Osteoblast (primary cell): Measurements from ENCODE around the gene DENND2A. TPM values are rescaled to one million over a fixed set of nuclear protein-coding genes. Genes with fewer than 3 reads are reported as not detected.
"Not testable (repeated sequence)": the region's sequence is repeated elsewhere in the genome, so short reads cannot be mapped to it uniquely, and the experiment has no call there.

Source experiments
- DNase-seq: peaks from one replicate; pipeline ENCODE4 v3.0.0; 2011; ENCODE audit warnings: low spot score, mixed read lengths; ENCODE audit not compliant: insufficient read length; ENCODE audit errors: missing footprints
- H2AFZ ChIP-seq: 2 replicates; pipeline ENCODE4 v1.6.0; 2011; ENCODE audit warnings: mild to moderate bottlenecking, low read length
- H3K27ac ChIP-seq: 2 replicates; pipeline ENCODE4 v1.5.1; 2011; ENCODE audit warnings: mild to moderate bottlenecking, low read depth, low read length, moderate library complexity
- H3K27me3 ChIP-seq: 2 replicates; pipeline ENCODE4 v1.6.0; 2012; ENCODE audit warnings: mild to moderate bottlenecking, control low read depth, inconsistent platforms, low read length, moderate library complexity; ENCODE audit not compliant: insufficient read depth
- H3K36me3 ChIP-seq: 2 replicates; pipeline ENCODE4 v1.5.1; 2011; ENCODE audit warnings: mild to moderate bottlenecking, low read length, control low read depth, moderate library complexity; ENCODE audit not compliant: insufficient read depth
- H3K4me1 ChIP-seq: 2 replicates; pipeline ENCODE4 v1.5.1; 2011; ENCODE audit warnings: mild to moderate bottlenecking, low read length, control low read depth, moderate library complexity; ENCODE audit not compliant: insufficient read depth
- H3K4me2 ChIP-seq: 2 replicates; pipeline ENCODE4 v1.6.0; 2011; ENCODE audit warnings: mild to moderate bottlenecking, low read length; ENCODE audit not compliant: insufficient read depth
- H3K4me3 ChIP-seq: fragments of 200-600 bp; sonication (generic); 3 replicates; pipeline ENCODE4 v1.5.1; 2012; ENCODE audit warnings: mild to moderate bottlenecking, low read length, inconsistent platforms; ENCODE audit not compliant: insufficient read depth
- H3K79me2 ChIP-seq: 2 replicates; pipeline ENCODE4 v1.6.0; 2012; ENCODE audit warnings: mild to moderate bottlenecking, low read length, control low read depth, inconsistent platforms; ENCODE audit not compliant: insufficient read depth
- H3K9me3 ChIP-seq: 2 replicates; pipeline ENCODE4 v1.5.1; 2011; ENCODE audit warnings: low read depth, low read length, control low read depth
- H4K20me1 ChIP-seq: 2 replicates; pipeline ENCODE4 v1.6.0; 2012; ENCODE audit warnings: mild to moderate bottlenecking, low read length, control low read depth; ENCODE audit not compliant: insufficient read depth
- CTCF ChIP-seq: IDR thresholded peaks from 2 replicates; pipeline ENCODE4 v1.5.1; 2011; ENCODE audit warnings: mild to moderate bottlenecking, low read depth, low read length, moderate library complexity; ENCODE audit errors: extremely low read depth
- total RNA-seq: library from RNA; depleted of rRNA; stranded (reverse); fragments of >200 nt; gene quantifications from 2 replicates; pipeline ENCODE4 v1.2.3, GENCODE V29; 2012

DENND2A gene
- total RNA-seq, 1 donor, result 0.36 TPM

- Histone ChIP-seq H2AFZ (peak overlapping the region; percentile 90), H3K79me2 (no peaks in the 10 kb centered on the region), H4K20me1 (peaks cover 4% of the 10 kb centered on the region), H3K36me3 (no peaks in the 10 kb centered on the region), H3K9me3 (no peaks in the 10 kb centered on the region), H3K4me1 (peaks cover 8% of the 10 kb centered on the region), H3K4me2 (peak overlapping the region; percentile 92), H3K27ac (no peak overlapping the region), H3K27me3 (no peaks in the 10 kb centered on the region), H3K4me3 (peak overlapping the region; percentile 77)
- TF ChIP-seq CTCF, result no peak
- DNase-seq, result no peak
Measured at GRCh38 chr7:140673063-140673773, 32.6 kb upstream of the DENND2A start.

DNA sequence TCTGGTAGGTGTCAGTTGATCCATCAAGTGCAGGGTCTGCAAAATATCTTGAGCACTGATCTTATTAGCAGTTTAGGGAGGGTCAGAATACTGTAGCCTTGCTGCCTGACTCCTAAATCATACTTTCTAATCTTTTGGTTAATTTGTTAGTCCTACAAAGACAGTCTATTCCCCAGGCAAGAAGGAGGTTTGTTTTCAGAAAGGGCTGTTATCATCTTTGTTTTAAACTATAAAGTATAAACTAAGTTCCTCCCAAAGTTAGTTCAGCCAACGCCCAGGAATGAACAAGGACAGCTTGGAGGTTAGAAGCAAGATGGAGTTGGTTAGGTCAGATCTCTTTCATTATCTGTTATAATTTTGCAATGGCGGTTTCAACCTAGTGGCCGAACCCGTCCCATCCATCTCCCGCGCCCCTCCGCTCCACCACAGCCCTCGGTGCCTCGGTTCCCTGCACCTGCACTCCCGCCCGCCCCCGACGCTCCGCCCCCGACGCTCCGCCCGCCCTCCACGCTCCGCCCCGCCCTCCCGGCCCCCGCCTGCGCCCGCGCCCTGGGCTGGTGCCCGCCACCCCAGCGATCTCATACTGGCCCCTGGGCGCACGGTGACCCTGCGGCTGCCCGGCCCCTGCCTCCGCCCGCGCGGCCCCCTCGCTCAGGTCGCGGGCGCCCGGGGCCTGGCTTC, 31.9 kb upstream of the DENND2A start, which contains the start of gene ADCK2:
TSS of gene ADCK2 (plus strand) at position 564 of the 681 bp plus-strand sequence. CDS start 386 bp downstream, outside the sequence.
- H2AFZ ChIP-seq, result peak within 1 kb of the TSS; percentile 90
- H3K27me3 ChIP-seq, result no peaks in the 10 kb centered on the region
- H3K4me3 ChIP-seq, result peak within 1 kb of the TSS; percentile 77
- H3K4me1 ChIP-seq, result peaks cover 8% of the 10 kb centered on the region
- no peak within 1 kb of the TSS for H3K27ac ChIP-seq
- peaks cover 4% of the 10 kb centered on the region for H4K20me1 ChIP-seq
- DNase-seq, result peak; percentile 98
- H3K4me2 ChIP-seq, result peak within 1 kb of the TSS; percentile 92
- H3K9me3 ChIP-seq, result no peaks in the 10 kb centered on the region
- no peaks in the 10 kb centered on the region for H3K36me3 ChIP-seq
- H3K79me2 ChIP-seq, result no peaks in the 10 kb centered on the region
- no peak for TF ChIP-seq CTCF

- no peak for TF ChIP-seq CTCF
- no peak overlapping the region for H3K27ac ChIP-seq
- H2AFZ ChIP-seq, result no peak overlapping the region
- H3K27me3 ChIP-seq, result no peaks in the 10 kb centered on the region
- no peaks in the 10 kb centered on the region for H3K36me3 ChIP-seq
- no peak for DNase-seq
- H3K9me3 ChIP-seq, result no peaks in the 10 kb centered on the region
- peak overlapping the region; percentile 70 for H3K4me2 ChIP-seq
- no peaks in the 10 kb centered on the region for H3K79me2 ChIP-seq
- H3K4me3 ChIP-seq, result no peak overlapping the region
- H4K20me1 ChIP-seq, result peaks cover 4% of the 10 kb centered on the region
- H3K4me1 ChIP-seq, result peaks cover 8% of the 10 kb centered on the region
Measured at GRCh38 chr7:140671966-140672365, 31.4 kb upstream of the DENND2A start.

DNA sequence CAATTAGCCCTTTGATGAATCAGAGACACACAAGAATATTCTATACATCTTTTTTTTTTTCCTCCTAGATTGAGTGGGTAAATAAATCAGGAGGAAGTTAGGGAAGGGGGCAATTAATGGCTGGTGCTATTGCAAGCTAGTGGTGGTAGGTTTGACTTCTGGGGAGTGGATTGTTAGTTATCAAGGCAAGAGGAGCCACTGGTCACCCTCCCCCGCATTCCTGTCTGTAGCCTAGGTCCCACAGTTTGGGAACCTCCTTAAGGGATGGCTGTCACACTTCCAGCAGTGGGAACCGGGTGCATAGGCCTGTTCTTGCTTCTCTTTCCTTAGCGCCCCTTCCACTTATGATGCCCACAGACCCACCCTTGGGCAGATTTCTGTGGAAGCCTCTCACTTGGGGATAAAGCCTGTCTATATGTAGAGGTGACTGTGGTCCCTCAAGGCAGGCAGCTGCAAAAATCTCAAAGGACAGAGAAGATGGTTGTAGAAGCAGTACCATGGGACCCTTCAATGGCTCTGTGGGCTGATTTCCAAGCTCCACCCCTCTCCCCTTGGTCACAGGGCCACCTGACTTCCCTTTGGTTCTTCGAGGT, 29.8 kb upstream of the DENND2A start:
- H4K20me1 ChIP-seq, result peaks cover 2% of the 10 kb centered on the region
- no peak overlapping the region for H2AFZ ChIP-seq
- no peaks in the 10 kb centered on the region for H3K36me3 ChIP-seq
- no peak overlapping the region for H3K4me3 ChIP-seq
- H3K27ac ChIP-seq, result no peak overlapping the region
- no peak for TF ChIP-seq CTCF
- no peak for DNase-seq
- no peaks in the 10 kb centered on the region for H3K27me3 ChIP-seq
- H3K9me3 ChIP-seq, result no peaks in the 10 kb centered on the region
- H3K79me2 ChIP-seq, result no peaks in the 10 kb centered on the region
- no peak overlapping the region for H3K4me2 ChIP-seq
- H3K4me1 ChIP-seq, result peaks cover 7% of the 10 kb centered on the region

- H3K4me2 ChIP-seq, result not testable (repeated sequence)
Measured at GRCh38 chr7:140669862-140670261, 29.2 kb upstream of the DENND2A start.

More at GRCh38 chr7:140669862-140670261, 29.2 kb upstream of the DENND2A start:
- H4K20me1 ChIP-seq, DNase-seq, H3K27ac ChIP-seq, H3K36me3 ChIP-seq, H3K79me2 ChIP-seq, H2AFZ ChIP-seq, H3K4me3 ChIP-seq, H3K27me3 ChIP-seq, H3K4me1 ChIP-seq, H3K9me3 ChIP-seq: not testable (repeated sequence)
